ENCODE measurements around the gene TSC22D2.

- TF ChIP-seq POLR2A (IDR thresholded peaks at IDR 0.05; ENCODE audit: low read depth, low read length) (no peak), POLR2AphosphoS5 (IDR thresholded peaks at IDR 0.05; ENCODE audit: low read depth, low read length) (no peak), TAF1 (IDR thresholded peaks at IDR 0.05; ENCODE audit: borderline replicate concordance, low read depth, low read length) (no peak)
Measured at GRCh38 chr3:150407808-150408220, 284 bp upstream of the TSC22D2 start.

All from GM12892 (cell line).